Activated gamma-delta T cell treated with Interleukin-2 at 50 U/mL for 16 hours (primary cell): ENCODE results near the gene MAPT.
A peak's percentile ranks its signal among the peaks of the same experiment; 100 is the strongest.
"Not testable (repeated sequence)": the region's sequence is repeated elsewhere in the genome, so short reads cannot be mapped to it uniquely, and the experiment has no call there.

Source experiments
- DNase-seq: peaks from one replicate; pipeline ENCODE4 v3.0.0-alpha.2; 2020

MAPT gene

DNA sequence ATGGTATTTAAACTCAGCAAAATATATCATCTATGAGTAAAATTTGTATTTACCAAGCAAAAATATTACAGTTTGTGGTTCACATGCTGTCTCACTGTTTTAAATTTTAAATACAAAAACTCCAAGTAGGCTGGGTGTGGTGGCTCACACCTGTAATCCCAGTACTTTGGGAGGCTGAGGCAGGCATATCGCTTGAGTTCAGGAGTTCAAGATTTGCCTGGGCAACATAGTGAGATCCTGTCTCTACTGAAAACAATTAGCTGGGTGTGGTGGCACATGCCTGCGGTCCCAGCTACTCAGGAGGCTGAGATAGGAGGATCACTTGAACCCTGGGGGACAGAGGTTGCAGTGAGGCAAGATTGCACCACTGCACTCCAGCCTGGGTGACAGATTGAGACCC is 37.3 kb downstream of the MAPT start:
- no peak for DNase-seq

DNA sequence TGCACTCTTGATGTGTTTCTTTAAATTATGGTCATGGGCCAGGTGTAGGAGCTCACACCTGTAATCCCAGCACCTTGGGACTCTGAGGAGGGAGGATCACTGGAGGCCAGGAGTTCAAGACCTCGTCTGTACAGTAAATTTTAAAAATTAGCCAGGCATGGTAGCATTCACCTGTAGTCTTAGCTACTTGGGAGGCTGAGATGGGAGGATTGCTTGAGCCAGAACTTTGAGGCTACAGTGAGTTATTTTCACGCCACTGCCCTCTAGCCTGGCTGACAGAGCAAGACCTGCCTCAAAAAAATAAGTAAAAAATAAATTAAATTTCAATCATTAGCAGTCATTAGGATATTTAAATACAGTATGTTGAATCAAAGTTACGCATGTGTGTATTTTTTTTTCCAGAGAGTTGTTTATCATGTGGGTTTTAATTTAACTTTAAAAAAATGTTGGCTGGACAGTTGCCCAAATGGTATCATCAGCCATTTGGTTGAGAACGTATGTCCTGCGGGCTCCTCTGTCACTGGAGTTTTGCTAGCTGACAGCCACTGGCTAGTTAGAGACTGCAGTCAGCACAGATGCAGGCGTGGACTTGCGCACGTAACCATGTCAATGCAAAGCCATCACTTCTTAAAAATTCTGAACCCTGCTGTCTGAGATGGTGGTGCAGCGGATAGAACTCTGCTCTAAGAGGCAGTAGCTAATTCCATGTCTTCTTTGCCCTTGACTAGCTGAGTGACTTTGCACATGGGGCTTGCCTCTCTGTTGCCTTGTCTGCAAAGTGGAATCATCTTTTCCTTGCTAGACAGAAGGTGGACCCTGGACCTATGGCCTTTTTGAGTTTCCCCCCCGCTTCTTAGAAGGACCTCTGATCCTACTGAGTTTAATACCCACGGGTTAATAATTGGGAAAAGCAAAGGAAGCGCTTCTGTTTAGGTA is 40.0 kb downstream of the MAPT start:
- DNase-seq, result no peak

DNA sequence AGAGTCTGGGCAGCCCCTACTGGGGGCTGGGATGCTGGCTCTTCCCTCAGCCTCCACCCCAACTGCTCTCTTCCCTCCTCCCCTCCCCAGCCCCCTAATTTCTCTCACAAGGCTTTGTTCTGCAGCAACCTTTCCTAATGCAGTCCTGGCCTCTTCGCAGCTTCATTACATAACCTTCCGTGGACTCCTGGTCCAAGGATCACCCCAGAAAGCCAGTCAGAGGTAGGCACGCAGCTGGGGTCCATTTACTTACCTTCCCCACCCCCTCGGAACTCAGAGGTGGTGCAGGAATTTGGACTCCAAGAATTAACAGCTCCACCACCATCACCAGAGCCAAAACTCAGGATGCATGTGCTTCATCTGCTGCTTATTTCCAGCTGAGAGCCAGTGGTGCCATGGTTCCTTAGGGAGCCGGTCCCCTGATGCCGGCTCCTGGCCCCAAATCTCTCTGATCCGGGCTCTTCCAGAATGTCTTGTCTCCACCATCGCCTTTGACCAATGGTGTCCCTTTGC is 40.9 kb downstream of the MAPT start:
- no peak for DNase-seq

DNA sequence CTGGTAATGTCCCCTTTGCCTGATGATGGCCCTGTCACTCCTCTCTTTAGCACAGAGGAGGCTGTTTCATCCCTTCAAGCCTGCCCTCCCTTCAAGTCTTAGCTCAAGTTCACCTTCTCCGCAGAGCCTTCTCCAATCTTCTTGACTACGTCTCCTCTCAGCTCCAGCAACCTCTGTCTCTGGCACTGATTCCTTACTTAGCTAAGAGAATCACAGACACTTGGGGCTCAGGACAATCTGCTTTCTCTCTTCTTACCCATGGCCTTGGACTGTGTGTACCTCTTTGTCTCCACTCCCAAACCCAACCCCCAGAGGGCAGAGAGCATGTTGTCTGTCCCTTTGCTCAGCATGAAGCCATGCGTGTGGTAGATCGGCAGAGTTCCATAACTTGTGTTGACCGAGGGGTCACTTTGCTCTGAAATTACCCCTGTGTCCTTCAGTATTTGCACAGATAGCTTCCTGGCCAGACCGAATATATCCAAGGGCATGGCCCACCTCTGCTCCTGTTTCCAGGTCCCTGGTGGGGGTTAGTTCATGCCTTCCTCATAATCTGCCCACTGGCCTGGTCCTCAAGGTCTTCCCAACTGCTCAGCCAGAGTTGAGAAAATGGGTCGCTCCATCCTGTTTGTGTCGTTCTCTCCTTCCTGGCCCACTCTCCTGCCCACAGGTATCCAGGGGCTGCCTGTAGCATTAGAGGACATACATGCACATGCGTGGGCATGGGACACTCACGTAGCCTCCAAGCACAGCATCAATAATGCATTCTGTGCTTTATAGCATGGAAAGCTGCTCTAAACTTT is 41.6 kb downstream of the MAPT start:
- DNase-seq, result no peak

DNA sequence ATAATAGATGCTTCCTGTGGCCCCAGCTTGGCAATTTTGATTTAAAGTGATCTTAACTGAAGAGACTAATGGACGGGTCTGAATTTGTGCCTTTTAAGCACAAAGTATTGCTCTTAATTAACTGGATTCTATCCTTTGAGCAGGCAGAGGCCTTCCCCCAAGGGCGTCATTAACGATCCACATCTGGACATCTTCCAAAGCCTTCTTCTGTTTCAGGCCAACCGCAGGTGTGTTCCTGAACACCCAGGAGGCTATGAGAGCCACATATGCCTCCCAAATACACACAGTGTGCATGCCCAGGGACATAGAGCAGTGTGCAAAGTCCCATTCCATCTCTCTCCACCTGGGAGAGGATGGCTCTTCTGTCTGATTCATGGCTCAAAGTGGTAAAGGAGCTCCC is 42.3 kb downstream of the MAPT start:
- no peak for DNase-seq

DNA sequence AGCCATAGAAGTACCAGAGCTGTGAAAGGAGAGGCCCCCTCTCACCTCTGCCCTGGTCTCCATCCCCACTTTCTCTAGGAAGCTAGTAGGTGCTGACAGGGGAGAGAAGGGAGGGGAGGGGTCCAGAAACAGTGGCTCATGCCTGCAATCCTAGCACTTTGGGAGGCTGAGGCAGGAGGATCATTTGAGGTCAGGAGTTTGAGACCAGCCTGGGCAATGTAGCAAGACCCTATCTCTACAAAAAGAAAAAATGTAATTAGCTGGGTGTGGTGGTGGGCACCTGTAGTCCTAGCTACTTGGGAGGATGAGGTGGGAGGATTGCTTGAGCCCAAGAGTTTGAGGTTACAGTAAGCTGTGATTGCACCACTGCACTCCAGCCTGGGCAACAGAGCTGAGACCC is 42.8 kb downstream of the MAPT start:
- DNase-seq, result not testable (repeated sequence)

DNA sequence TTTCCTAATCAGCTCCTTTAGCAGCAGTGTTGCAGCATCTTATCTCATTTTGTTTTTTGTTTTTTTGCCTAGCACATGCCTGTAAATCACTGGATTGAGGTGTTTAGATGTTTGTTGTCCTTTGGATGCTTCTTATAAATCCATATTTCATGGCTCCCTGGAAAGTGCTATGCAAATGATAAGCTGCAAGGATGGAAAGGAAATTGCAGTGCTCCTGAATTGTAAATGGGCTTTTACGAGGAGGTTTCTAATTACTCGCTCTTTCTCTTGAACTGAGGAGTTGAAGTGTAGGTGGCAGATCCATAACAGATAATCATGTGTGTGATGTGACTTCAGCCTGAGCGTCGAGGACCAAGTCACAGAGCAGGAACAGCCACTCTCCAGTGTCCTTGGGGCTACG is 45.0 kb downstream of the MAPT start:
- no peak for DNase-seq

DNA sequence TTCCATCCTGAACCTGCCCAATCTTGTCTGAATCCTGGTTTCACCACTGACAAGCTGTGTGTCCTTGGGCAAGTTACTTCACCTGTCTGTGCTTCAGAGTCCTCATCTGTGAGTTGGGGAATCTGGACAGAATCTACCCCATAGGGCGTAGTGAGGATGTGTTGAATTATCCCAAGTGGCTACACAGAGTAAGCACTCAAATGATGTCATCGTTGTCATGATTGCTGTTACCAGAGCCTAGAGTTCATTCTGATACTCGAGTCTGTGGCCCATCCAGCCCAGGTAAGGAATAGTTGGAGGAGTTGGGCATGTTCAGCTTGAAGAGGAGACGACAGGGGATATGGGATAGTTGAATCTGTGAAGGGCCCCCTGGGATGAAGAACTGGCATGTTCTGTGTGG is 45.9 kb downstream of the MAPT start:
- no peak for DNase-seq

DNA sequence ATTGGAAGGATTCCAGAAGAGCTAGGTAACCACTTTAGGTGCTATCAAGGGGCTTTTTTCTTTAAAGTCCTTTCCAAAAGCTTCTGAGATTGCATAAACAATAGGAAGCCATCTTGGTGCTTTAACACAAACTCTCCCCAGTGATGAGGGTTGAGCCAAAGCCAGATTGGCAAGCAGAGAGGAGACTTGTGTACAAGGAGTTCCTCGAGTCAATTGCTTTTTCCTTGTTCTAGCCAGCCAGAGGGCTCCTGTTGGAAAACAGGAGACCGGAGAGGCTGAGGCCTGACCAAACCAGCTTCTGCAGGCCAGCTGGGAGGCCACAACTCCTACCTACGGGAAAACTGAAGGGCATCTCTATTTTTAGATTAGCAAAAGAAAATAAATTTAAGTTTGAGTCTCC is 46.5 kb downstream of the MAPT start:
- no peak for DNase-seq

DNA sequence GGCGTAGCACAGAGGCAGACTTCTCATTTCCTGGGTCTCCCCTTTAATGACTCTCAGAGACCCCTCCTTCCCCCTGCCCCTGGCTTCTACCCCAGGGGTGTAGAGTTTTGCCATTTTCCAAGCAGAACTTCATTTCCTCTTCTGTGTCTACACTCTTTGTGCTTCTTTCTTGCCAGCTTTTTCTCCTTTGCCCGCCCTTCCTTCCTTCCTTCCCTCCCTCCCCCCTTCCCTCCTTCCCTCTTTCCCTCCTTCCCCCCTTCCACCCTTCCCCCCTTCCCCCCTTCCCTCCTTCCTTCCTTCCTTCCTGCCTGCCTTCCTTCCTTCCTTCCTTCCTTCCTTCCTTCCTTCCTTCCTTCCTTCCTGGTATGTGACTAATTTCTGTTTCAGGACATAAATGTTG is 47.0 kb downstream of the MAPT start:
- DNase-seq, result no peak

DNA sequence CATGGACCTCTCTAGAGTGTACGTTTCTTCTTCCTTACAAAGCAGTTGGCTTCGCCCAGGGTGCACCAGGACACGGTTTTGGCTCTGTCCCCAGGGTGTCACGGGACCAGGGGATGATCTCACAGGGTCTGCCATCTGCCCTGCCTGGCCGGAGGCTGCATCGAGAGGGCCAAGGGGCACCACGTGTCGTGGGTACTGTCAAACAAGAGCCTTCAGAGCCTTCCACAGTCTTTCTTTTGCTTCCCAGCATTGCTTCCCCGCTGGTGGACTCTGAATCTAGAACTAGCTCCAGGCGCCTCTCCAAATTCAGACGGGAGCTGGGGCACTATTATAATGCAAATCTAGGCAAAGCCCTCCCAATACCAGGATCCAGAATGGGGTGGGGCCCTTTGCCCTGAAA is 47.9 kb downstream of the MAPT start:
- no peak for DNase-seq

DNA sequence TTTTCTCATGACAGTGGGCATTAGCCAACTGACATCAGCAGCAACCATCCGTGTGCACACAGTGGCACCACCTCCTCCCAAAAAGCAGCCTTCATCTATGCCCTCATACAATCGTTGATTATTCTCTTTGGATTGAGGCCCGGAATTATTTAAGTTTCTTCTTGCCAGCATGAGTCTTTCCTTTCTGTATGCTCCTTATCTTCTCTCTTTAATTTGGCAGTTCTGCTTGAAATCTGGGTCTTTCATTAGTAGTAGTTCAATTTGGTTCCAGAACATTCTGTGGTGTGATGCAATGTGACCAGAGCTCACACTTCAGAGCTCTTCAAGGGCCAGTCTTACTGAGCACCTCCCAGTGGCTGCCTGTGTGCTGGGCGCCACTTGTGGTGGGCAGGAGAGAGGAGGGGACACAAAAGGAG is 52.5 kb downstream of the MAPT start:
- DNase-seq, result no peak

DNA sequence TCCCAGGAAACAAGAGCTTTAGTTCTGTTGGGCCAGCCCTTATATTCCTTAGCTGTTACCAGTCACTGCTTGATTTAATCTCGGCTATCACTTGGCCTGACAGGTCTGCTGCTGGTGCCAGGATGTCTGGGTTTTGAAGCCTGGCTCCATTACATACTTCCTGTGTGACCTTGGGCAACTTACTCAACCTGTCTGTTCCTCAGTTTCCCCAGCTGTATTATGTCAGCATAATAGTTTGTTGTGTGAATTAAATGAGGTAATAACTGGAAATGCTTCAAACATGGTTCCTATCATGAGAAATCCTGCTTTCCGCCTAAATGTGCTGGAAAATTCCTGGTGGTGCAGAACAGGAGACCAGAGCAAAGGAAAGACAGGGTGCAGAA is 54.1 kb downstream of the MAPT start:
- no peak for DNase-seq

DNA sequence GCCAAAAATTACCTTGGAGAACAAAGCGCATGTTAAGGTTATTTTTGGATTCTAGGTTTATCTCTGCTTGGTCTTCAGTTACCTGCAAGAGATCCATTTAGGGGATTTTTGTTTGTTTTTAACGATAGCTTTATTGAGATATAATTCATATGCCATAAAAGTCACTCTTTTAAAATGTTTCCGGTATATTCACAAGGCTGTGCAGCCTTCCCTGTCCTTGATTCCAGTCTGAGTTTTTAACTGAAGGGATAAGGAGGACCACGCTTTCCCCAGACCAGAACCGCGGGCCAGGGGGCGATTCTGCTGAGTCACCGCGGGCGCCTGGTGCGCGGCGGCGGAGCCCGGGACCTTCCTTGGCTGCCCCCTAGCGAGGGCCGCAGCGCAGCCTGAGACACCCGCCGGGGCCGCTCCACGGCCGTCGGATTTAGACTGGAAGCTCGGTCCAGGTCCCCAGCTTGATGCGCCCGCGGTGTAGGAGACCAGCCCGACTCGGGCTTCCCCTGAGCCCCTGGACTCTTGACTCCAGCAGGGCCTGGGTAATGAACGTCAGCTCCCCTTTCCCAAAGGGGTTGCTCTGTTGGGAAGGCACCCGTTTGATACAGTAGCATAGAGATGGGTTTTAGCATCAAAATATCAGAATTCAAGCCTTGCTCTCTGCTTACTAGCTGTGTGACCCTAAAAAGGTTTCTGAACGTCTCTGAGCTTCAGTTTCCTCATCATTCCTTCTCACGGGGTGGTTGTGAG is 54.7 kb downstream of the MAPT start:
- peak; percentile 51 for DNase-seq

DNA sequence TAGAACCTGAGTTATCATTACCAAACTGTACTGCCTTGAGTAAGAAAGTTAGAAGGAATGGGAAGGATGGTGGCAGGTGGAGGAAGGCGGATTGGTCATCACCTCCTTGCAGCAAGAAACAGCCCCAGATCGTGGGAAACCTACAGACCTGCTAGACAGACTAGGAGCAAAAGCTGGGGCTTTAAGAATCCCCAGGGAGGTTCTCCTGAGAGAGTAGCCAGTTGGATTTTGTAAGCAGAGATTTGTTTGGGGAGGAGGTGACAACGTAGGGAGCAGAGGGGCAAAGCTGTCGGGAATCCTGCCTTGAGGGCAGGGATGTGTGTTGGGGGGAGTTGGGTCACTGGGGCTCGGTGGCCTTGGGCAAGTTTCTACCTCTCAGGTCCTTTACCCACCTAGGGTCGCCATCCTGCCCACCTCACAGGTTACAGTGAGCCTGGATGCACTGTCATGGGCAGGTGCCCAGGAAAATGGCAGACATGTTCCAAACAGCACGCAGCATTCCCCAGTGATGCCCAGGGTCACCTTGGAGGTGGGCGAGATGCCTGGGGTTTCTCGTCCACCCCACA is 55.5 kb downstream of the MAPT start:
- DNase-seq, result no peak

DNA sequence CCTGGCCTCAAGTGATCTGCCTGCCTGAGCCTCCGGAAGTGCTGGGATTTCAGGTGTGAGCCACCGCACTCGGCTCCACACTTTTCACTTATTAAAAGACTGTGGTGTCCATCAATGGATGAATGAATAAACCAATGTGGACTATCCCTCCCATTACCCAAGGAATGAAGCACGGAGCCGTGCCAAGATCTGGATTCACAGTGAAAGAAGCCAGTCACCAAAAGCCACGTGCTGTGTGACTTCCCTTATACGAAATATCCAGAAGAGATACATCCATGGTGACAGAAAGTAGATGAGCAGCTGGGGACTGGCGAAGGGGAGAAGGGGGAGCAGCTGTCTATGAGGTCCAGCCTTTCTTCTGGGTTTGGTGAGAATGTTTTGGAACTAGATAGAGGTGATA is 56.5 kb downstream of the MAPT start:
- DNase-seq, result no peak

DNA sequence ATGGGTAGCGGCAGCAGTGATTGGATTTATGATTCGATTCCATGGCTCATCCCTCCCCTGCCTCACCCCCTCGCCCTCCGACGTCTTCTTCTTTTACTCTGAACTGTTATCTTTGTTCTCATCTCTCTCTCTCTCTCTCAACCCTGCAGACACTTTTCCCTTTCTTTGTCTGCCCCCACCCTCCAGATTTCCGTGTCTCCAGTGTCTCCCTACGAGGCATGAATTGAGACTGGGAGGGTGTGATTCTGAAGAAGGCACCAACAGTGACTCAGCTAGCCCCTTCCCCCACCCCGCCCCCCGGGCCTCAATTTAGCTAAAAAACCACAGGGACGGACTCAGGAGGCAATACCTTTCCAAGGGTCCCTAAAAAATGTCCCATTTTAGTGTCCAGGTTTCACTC is 57.0 kb downstream of the MAPT start:
- DNase-seq, result no peak

DNA sequence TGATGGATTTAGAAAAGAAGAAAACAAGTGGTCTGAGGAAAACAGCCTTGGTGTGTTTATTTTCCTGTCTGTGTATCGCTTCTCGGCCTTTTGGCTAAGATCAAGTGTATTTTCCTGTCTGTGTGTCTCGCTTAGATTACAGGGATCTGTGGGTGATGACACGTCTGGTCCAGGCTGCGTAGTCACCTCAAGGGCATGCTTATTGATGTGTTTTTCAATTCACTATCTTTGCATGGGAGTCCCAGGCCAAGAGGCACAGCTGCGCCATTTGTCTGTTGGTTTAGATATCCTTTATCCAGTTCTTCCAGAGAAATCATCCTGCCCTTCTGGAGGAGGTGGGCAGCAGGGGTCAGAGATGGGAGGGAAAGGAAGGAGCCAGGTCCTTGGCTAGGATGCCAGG is 57.6 kb downstream of the MAPT start:
- no peak for DNase-seq

DNA sequence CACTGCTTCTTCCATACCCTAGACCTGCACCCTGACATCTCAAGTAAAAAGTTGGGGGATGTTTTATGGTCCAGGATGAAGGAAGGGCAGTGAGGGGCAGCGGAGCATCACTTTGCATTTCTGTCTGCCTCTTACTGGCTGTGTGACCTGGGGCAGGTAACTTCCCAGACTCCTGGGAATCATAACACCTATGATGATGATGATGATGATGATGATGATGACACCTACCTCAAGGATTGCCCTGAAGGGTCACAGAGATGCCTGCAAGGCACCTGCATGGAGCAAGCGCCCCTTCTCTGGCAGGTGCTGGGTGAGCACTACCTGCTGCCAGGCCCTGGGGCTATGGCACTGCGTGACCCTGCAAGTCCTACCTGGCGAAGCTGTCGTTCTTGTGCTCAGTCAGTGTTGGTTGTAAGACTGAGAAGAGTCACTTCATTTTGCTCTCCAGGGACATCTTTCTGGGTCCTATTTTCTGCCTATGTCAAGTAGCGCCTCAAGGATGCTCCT is 58.5 kb downstream of the MAPT start:
- no peak for DNase-seq

DNA sequence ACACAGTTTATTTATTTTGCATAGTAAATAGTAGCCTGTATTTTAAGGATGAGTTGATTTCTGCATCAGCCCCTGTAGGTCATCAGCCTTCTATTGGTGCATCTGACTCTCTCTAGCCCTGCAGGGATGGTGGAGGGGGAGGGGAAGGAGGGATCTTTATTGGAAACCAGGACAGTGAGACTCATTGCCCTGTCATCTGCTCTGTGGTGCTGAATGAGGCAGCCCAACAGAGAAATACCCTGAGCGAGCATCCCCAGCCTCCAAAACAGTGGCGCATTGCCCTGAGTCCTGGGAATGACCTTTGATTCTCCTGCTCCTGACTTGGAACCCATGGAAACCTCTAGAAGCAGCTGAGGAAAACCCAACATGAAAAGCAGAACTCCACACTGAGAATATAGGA is 59.2 kb downstream of the MAPT start:
- DNase-seq, result no peak

DNA sequence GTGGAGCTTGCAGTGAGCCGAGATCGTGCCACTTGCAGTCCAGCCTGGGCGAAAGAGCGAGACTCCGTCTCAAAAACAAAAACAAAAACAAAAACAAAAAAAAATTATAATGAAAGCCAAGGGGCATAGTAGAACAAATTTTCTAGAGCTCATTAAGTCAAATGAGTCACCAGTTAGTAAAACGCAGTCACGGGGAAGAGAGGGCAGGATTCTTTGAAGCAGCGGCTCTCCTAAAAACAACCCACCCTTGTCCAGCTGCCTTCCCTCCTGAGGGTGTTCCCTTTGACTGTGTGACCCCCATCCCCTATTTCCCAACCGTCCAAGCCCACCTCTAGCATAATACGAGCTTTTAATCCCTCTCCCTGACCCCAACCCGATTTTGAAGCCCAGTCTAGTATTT is 60.6 kb downstream of the MAPT start:
- DNase-seq, result no peak

DNA sequence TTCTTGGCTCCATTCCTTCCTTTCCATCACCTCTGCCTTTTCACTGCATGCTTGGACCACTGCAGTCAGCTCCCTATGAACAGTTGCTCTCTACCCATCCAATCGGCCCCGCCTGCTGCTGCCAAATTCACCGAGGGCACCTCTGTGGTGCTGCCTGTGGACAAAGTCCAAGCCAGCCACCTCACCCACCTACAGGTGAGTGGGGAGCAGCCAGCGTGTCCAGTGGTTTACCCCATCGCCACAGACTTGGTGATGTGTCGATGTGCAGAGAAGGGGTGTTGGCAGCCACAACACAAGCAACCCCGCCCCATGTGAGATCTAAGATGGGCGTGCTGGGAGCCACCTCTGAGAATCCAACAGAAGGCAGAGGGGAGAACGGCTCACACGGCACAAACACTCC is 61.0 kb downstream of the MAPT start:
- no peak for DNase-seq

DNA sequence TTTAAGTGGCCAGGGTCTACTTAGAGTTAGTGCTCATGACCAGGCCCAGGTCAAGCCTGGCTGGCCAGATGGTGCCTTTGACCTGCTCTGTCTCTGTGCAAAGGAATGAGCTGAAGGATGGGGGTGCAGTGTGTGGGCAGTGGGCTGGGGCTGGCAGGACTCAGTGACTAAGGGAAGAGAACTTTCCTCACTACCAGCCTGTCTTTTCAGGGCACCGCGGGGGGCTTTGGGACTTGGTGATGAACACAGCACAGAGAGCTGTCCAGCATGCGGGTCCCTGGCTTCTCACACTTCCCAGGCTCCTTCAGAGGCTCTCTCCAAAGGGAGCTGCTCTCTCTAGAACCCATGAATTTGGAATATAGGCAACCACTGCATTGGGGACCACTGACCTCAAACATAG is 61.7 kb downstream of the MAPT start:
- DNase-seq, result no peak
